SK-N-SH treated with all-trans-retinoic acid at 6 μM for 48 hours (cell line): ENCODE results near the gene SCCPDH.
"Not testable (repeated sequence)": the region's sequence is repeated elsewhere in the genome, so short reads cannot be mapped to it uniquely, and the experiment has no call there.

ENCODE experiments used
- ATAC-seq: fragments of 200-7000 bp; cut with Tn5 transposase; 3 replicates; pipeline ENCODE4 v1.9.1; 2020; ENCODE audit warnings: mild to moderate bottlenecking, moderate library complexity
- ARNTL ChIP-seq: fragments of 450-650 bp; formaldehyde crosslinking; IDR thresholded peaks from 2 replicates; pipeline ENCODE4 v1.5.0; 2020; ENCODE audit warnings: low read depth, mild to moderate bottlenecking, moderate library complexity, borderline replicate concordance
- BACH2 ChIP-seq: fragments of 250-450 bp; sonication (Bioruptor Pico); IDR thresholded peaks from 2 replicates; pipeline ENCODE4 v1.9.0; 2021; ENCODE audit warnings: mild to moderate bottlenecking, borderline replicate concordance
- CSDC2 ChIP-seq: fragments of 250-450 bp; sonication (Bioruptor Pico); IDR thresholded peaks from 2 replicates; pipeline ENCODE4 v1.5.0; 2020; ENCODE audit warnings: mild to moderate bottlenecking, moderate library complexity
- ESRRG ChIP-seq: fragments of 250-450 bp; sonication (Bioruptor Pico); IDR thresholded peaks from 2 replicates; pipeline ENCODE4 v1.6.1; 2021; ENCODE audit warnings: mild to moderate bottlenecking
- GLIS3 ChIP-seq: fragments of 250-450 bp; sonication (Bioruptor Pico); IDR thresholded peaks from 2 replicates; pipeline ENCODE4 v1.5.0; 2020; ENCODE audit warnings: mild to moderate bottlenecking, moderate library complexity
- ISL1 ChIP-seq: fragments of 250-450 bp; sonication (Bioruptor Pico); IDR thresholded peaks from 2 replicates; pipeline ENCODE4 v2.1.2; 2022; ENCODE audit warnings: mild to moderate bottlenecking, moderate library complexity
- OSR1 ChIP-seq: fragments of 250-450 bp; sonication (Bioruptor Pico); IDR thresholded peaks from 2 replicates; pipeline ENCODE4 v1.8.0; 2022; ENCODE audit warnings: moderate library complexity, mild to moderate bottlenecking, inconsistent platforms
- PPARA ChIP-seq: fragments of 250-450 bp; sonication (Bioruptor Pico); IDR thresholded peaks from 2 replicates; pipeline ENCODE4 v1.5.0; 2020; ENCODE audit warnings: mild to moderate bottlenecking, borderline replicate concordance
- RARB ChIP-seq: fragments of 250-450 bp; sonication (Bioruptor Pico); IDR thresholded peaks from 2 replicates; pipeline ENCODE4 v1.8.0; 2021; ENCODE audit warnings: mild to moderate bottlenecking, moderate library complexity
- SNAI2 ChIP-seq: fragments of 250-450 bp; sonication (Bioruptor Pico); IDR thresholded peaks from 2 replicates; pipeline ENCODE4 v1.5.0; 2020; ENCODE audit warnings: mild to moderate bottlenecking, moderate library complexity
- TCF4 ChIP-seq: fragments of 250-450 bp; sonication (Bioruptor Pico); IDR thresholded peaks from 2 replicates; pipeline ENCODE4 v1.8.0; 2021; ENCODE audit warnings: mild to moderate bottlenecking, moderate library complexity, borderline replicate concordance
- TOX ChIP-seq: fragments of 250-450 bp; sonication (Bioruptor Pico); IDR thresholded peaks from 2 replicates; pipeline ENCODE4 v1.8.0; 2021; ENCODE audit warnings: mild to moderate bottlenecking, moderate library complexity, borderline replicate concordance
- ZFP3 ChIP-seq: fragments of 250-450 bp; sonication (Bioruptor Pico); IDR thresholded peaks from 2 replicates; pipeline ENCODE4 v1.5.0; 2020; ENCODE audit warnings: mild to moderate bottlenecking, moderate library complexity
- ZFP30 ChIP-seq: fragments of 450-650 bp; formaldehyde crosslinking; IDR thresholded peaks from 2 replicates; pipeline ENCODE4 v1.5.0; 2022; ENCODE audit warnings: mild to moderate bottlenecking, moderate library complexity
- ZNF565 ChIP-seq: fragments of 450-650 bp; formaldehyde crosslinking; conservative IDR thresholded peaks from 2 replicates; pipeline ENCODE4 v1.5.0; 2020; ENCODE audit warnings: low read depth, mild to moderate bottlenecking, moderate library complexity
- ZNF70 ChIP-seq: fragments of 450-650 bp; formaldehyde crosslinking; IDR thresholded peaks from 2 replicates; pipeline ENCODE4 v1.5.0; 2020; ENCODE audit warnings: mild to moderate bottlenecking, moderate library complexity
- ZNF8 ChIP-seq: fragments of 450-650 bp; formaldehyde crosslinking; IDR thresholded peaks from 2 replicates; pipeline ENCODE4 v1.5.0; 2020; ENCODE audit warnings: mild to moderate bottlenecking, moderate library complexity
- TF ChIP-seq, protein P1 (sequence below): fragments of 250-450 bp; sonication (Bioruptor Pico); IDR thresholded peaks from 2 replicates; pipeline ENCODE4 v1.5.1; 2020; ENCODE audit warnings: low read depth, mild to moderate bottlenecking, moderate library complexity
- TF ChIP-seq, protein P2 (sequence below): fragments of 250-450 bp; sonication (Bioruptor Pico); IDR thresholded peaks from 2 replicates; pipeline ENCODE4 v1.5.0; 2020; ENCODE audit warnings: mild to moderate bottlenecking, moderate library complexity
- TF ChIP-seq, protein P3 (sequence below): fragments of 250-450 bp; sonication (Bioruptor Pico); IDR thresholded peaks from 2 replicates; pipeline ENCODE4 v1.8.0; 2020; ENCODE audit warnings: mild to moderate bottlenecking, moderate library complexity, borderline replicate concordance
- TF ChIP-seq, protein P4 (sequence below): fragments of 250-450 bp; sonication (Bioruptor Pico); IDR thresholded peaks from 2 replicates; pipeline ENCODE4 v1.5.1; 2021; ENCODE audit warnings: mild to moderate bottlenecking, moderate library complexity

The SCCPDH gene

DNA sequence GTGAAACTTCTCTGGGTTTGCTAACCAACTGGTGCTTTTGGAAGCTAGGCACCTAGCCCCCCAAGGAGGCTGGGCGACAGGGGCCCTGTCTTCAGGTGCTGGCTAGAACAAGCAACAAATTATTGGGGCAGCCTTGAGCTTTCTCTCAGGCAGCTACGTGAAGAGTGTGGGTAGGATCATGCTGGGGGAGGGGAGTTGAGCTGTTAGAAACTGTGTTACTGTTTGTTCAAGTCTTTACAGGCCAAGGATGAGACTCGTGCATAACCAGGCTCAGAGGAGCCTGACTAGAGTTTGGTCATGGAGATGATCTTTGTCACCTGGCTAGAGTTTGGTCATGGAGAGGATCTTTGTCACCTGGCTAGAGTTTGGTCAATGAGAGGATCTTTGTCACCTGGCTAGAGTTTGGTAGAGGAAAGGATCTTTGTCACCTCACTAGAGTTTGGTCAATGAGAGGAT is 12.6 kb upstream of the SCCPDH start:
- TF ChIP-seq, protein P1, sequence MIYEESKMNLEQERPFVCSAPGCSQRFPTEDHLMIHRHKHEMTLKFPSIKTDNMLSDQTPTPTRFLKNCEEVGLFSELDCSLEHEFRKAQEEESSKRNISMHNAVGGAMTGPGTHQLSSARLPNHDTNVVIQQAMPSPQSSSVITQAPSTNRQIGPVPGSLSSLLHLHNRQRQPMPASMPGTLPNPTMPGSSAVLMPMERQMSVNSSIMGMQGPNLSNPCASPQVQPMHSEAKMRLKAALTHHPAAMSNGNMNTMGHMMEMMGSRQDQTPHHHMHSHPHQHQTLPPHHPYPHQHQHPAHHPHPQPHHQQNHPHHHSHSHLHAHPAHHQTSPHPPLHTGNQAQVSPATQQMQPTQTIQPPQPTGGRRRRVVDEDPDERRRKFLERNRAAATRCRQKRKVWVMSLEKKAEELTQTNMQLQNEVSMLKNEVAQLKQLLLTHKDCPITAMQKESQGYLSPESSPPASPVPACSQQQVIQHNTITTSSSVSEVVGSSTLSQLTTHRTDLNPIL (CRISPR knock-in tag): no peak
- no peak for TF ChIP-seq SNAI2 (CRISPR knock-in tag)
- TF ChIP-seq BACH2 (CRISPR knock-in tag): no peak
- no peak for TF ChIP-seq ESRRG
- no peak for TF ChIP-seq TCF4 (CRISPR knock-in tag)
- ATAC-seq: no peak

DNA sequence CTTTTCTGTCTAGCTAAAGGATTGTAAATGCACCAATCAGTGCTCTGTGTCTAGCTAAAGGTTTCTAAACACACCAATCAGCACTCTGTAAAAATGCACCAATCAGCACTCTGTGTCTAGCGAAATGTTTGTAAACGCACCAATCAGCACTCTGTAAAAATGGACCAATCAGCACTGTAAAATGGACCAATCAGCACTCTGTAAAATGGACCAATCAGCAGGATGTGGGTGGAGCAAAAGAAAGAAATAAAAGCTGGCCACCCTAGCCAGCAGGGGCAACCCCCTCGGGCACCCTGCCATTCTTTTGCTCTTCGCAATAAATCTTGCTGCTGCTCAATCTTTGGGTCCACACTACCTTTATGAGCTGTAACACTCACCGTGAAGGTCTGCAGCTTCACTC is 11.8 kb upstream of the SCCPDH start:
- ATAC-seq: not testable (repeated sequence)

DNA sequence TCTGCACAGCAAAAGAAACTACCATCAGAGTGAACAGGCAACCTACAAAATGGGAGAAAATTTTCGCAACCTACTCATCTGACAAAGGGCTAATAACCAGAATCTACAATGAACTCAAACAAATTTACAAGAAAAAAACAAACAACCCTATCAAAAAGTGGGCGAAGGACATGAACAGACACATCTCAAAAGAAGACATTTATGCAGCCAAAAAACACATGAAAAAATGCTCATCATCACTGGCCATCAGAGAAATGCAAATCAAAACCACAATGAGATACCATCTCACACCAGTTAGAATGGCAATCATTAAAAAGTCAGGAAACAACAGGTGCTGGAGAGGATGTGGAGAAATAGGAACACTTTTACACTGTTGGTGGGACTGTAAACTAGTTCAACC is 4.8 kb upstream of the SCCPDH start:
- ATAC-seq: not testable (repeated sequence)

DNA sequence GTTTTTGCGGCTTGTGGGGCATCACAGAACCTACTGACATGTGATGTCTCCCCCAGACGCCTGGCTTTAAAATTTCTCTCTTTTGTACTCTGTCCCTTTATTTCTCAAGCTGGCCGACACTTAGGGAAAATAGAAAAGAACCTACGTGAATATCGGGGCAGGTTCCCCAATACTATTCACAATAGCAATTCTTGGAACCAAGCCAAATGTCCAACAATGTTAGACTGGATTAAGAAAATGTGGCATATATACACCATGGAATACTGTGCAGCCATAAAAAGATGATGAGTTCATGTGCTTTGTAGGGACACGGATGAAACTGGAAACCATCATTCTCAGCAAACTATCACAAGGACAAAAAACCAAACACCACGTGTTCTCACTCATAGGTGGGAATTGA is 3.4 kb upstream of the SCCPDH start:
- not testable (repeated sequence) for ATAC-seq

DNA sequence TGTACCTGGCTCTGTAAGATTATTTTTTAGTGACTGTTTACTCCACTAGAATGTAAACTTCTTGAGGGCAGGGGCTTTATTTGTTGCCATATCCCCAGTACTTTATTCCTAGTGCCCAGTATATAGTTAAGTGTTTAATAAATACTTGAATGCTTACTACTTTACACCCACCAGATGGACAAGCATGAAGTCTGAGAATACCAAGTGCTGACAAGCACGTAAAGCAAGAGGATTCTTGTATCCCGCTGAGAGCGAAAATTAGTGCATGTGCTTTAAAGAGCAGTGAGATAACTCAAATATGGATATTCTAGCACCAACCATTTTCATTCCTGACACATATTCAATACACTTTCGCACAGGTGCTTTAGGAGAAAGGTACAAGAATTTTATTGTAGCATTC is 1.5 kb upstream of the SCCPDH start:
- no peak for ATAC-seq
- TF ChIP-seq TCF4 (CRISPR knock-in tag) (no peak), RARB (CRISPR knock-in tag) (no peak), BACH2 (CRISPR knock-in tag) (no peak), ESRRG (no peak), ZNF8 (CRISPR knock-in tag) (no peak), ZNF565 (CRISPR knock-in tag) (no peak), ZFP3 (no peak), OSR1 (CRISPR knock-in tag) (no peak), SNAI2 (CRISPR knock-in tag) (no peak), CSDC2 (CRISPR knock-in tag) (no peak), ZNF70 (no peak), ISL1 (no peak), TOX (no peak)
- TF ChIP-seq, protein P2, sequence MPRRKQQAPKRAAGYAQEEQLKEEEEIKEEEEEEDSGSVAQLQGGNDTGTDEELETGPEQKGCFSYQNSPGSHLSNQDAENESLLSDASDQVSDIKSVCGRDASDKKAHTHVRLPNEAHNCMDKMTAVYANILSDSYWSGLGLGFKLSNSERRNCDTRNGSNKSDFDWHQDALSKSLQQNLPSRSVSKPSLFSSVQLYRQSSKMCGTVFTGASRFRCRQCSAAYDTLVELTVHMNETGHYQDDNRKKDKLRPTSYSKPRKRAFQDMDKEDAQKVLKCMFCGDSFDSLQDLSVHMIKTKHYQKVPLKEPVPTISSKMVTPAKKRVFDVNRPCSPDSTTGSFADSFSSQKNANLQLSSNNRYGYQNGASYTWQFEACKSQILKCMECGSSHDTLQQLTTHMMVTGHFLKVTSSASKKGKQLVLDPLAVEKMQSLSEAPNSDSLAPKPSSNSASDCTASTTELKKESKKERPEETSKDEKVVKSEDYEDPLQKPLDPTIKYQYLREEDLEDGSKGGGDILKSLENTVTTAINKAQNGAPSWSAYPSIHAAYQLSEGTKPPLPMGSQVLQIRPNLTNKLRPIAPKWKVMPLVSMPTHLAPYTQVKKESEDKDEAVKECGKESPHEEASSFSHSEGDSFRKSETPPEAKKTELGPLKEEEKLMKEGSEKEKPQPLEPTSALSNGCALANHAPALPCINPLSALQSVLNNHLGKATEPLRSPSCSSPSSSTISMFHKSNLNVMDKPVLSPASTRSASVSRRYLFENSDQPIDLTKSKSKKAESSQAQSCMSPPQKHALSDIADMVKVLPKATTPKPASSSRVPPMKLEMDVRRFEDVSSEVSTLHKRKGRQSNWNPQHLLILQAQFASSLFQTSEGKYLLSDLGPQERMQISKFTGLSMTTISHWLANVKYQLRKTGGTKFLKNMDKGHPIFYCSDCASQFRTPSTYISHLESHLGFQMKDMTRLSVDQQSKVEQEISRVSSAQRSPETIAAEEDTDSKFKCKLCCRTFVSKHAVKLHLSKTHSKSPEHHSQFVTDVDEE (CRISPR knock-in tag): no peak
- TF ChIP-seq, protein P1 (CRISPR knock-in tag): no peak
- TF ChIP-seq, protein P3, sequence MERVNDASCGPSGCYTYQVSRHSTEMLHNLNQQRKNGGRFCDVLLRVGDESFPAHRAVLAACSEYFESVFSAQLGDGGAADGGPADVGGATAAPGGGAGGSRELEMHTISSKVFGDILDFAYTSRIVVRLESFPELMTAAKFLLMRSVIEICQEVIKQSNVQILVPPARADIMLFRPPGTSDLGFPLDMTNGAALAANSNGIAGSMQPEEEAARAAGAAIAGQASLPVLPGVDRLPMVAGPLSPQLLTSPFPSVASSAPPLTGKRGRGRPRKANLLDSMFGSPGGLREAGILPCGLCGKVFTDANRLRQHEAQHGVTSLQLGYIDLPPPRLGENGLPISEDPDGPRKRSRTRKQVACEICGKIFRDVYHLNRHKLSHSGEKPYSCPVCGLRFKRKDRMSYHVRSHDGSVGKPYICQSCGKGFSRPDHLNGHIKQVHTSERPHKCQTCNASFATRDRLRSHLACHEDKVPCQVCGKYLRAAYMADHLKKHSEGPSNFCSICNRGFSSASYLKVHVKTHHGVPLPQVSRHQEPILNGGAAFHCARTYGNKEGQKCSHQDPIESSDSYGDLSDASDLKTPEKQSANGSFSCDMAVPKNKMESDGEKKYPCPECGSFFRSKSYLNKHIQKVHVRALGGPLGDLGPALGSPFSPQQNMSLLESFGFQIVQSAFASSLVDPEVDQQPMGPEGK (CRISPR knock-in tag): no peak

DNA sequence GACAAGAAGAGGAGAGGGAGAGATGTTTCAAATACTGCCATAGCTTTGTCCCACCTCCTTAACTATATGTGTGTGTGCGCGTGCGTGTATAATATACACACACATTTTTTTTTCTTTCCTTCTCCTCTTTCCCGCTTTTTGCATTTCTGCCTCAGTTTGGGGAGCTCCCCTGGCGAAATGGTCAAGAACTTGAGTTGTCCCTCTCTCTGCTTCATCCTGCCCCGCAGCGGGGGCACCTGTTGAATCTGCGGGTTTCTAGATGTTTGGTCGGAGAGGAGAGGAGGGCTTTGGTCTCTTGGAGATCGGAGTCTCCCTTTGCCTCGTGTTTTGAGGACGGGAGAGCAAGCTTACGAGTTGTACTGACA is 504 bp downstream of the SCCPDH start:
- peak; percentile 82 for ATAC-seq
- TF ChIP-seq, protein P4, sequence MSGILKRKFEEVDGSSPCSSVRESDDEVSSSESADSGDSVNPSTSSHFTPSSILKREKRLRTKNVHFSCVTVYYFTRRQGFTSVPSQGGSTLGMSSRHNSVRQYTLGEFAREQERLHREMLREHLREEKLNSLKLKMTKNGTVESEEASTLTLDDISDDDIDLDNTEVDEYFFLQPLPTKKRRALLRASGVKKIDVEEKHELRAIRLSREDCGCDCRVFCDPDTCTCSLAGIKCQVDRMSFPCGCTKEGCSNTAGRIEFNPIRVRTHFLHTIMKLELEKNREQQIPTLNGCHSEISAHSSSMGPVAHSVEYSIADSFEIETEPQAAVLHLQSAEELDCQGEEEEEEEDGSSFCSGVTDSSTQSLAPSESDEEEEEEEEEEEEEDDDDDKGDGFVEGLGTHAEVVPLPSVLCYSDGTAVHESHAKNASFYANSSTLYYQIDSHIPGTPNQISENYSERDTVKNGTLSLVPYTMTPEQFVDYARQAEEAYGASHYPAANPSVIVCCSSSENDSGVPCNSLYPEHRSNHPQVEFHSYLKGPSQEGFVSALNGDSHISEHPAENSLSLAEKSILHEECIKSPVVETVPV: no peak
- no peak for TF ChIP-seq ZNF8 (CRISPR knock-in tag)
- TF ChIP-seq, protein P3 (CRISPR knock-in tag): no peak
- TF ChIP-seq TOX: no peak
- TF ChIP-seq RARB (CRISPR knock-in tag): no peak
- TF ChIP-seq PPARA: no peak
- no peak for TF ChIP-seq ZFP3
- no peak for TF ChIP-seq SNAI2 (CRISPR knock-in tag)
- TF ChIP-seq ZNF565 (CRISPR knock-in tag): no peak
- no peak for TF ChIP-seq TCF4 (CRISPR knock-in tag)
- TF ChIP-seq ZFP30 (CRISPR knock-in tag): no peak
- no peak for TF ChIP-seq ARNTL
- TF ChIP-seq GLIS3: no peak
